Naive thymus-derived CD4-positive, alpha-beta T cell (primary cell): ENCODE results near the gene TANC2. TPM values are rescaled to one million over a fixed set of nuclear protein-coding genes. Genes with fewer than 3 reads are reported as not detected.

Experiments used
- ATAC-seq: fragments of 150-1000 bp; cut with Tn5 transposase; 2 replicates; pipeline ENCODE4 v1.10.0; 2021; ENCODE audit warnings: mild to moderate bottlenecking, moderate library complexity
- CTCF ChIA-PET: fragments of 350-600 bp; sonication (Branson Sonifier 250); formaldehyde crosslinking; loops from one replicate; lab custom pipeline; 2021; ENCODE audit warnings: antibody characterized with exemption; lab: Charles Lee
- POLR2A ChIA-PET: fragments of 350-600 bp; sonication (Branson Sonifier 250); formaldehyde crosslinking; loops from one replicate; lab custom pipeline; 2021; ENCODE audit warnings: antibody characterized with exemption, inconsistent platforms; lab: Charles Lee
- DNase-seq, 9 donors: peaks; one replicate each; pipeline versions ENCODE4 v3.0.0 to v3.0.0-alpha.2; 2020 to 2022; ENCODE audit warnings: mixed read lengths in 1 of 9
- H3K27ac ChIP-seq: one replicate; pipeline ENCODE4 v1.7.0; 2013; ENCODE audit warnings: mild to moderate bottlenecking, low read depth, low read length, moderate library complexity
- H3K27me3 ChIP-seq, 2 donors: one replicate each; pipeline ENCODE4 v1.7.0; 2013; ENCODE audit warnings: low read length in 2 of 2, mild to moderate bottlenecking in 2 of 2, moderate library complexity in 2 of 2; ENCODE audit not compliant: control insufficient read depth in 2 of 2, insufficient read depth in 2 of 2
- H3K36me3 ChIP-seq, 3 experiments: 1 replicate in 2 of 3; 2 replicates in 1 of 3; pipeline ENCODE4 v1.7.0; 2013; ENCODE audit warnings: low read length in 3 of 3, mild to moderate bottlenecking in 3 of 3, moderate library complexity in 1 of 3; ENCODE audit not compliant: insufficient read depth in 3 of 3, control insufficient read depth in 2 of 3
- H3K4me1 ChIP-seq, 2 donors: one replicate each; pipeline ENCODE4 v1.7.0; 2013; ENCODE audit warnings: low read length in 2 of 2, mild to moderate bottlenecking in 2 of 2, moderate library complexity in 1 of 2; ENCODE audit not compliant: control insufficient read depth in 2 of 2, insufficient read depth in 2 of 2
- H3K4me3 ChIP-seq: 2 replicates; pipeline ENCODE4 v1.7.0; 2013; ENCODE audit warnings: mild to moderate bottlenecking, low read length
- H3K9me3 ChIP-seq, 3 experiments: 1 replicate in 2 of 3; 2 replicates in 1 of 3; pipeline ENCODE4 v1.7.0; 2013; ENCODE audit warnings: low read length in 3 of 3; ENCODE audit not compliant: control insufficient read depth in 2 of 3
- H3K27ac Mint-ChIP-seq, 9 donors: one replicate each; pipeline ENCODE4 v1.8.0; 2020 to 2022; ENCODE audit warnings: mixed read lengths in 9 of 9, mild to moderate bottlenecking in 8 of 9, moderate library complexity in 5 of 9, inconsistent platforms in 2 of 9
- H3K27me3 Mint-ChIP-seq, 5 donors: one replicate each; pipeline ENCODE4 v1.8.0; 2021 to 2022; ENCODE audit warnings: mixed read lengths in 5 of 5, mild to moderate bottlenecking in 1 of 5
- H3K36me3 Mint-ChIP-seq, 5 donors: one replicate each; pipeline ENCODE4 v1.8.0; 2020 to 2022; ENCODE audit warnings: mixed read lengths in 5 of 5, mild to moderate bottlenecking in 3 of 5, inconsistent platforms in 1 of 5
- H3K4me1 Mint-ChIP-seq, 7 donors: one replicate each; pipeline ENCODE4 v1.8.0; 2020 to 2022; ENCODE audit warnings: mixed read lengths in 7 of 7, mild to moderate bottlenecking in 3 of 7, inconsistent platforms in 1 of 7
- H3K4me3 Mint-ChIP-seq, 10 donors: one replicate each; pipeline ENCODE4 v1.8.0; 2020 to 2022; ENCODE audit warnings: mild to moderate bottlenecking in 10 of 10, mixed read lengths in 10 of 10, moderate library complexity in 6 of 10, inconsistent platforms in 2 of 10
- H3K9me3 Mint-ChIP-seq, 11 donors: one replicate each; pipeline ENCODE4 v1.8.0; 2020 to 2022; ENCODE audit warnings: mixed read lengths in 11 of 11, mild to moderate bottlenecking in 4 of 11, inconsistent platforms in 1 of 11, moderate library complexity in 1 of 11
- intact Hi-C, 2 donors: fragments of 100-400 bp; cut with micrococcal nuclease; formaldehyde crosslinking; loops; one replicate each; pipeline ENCODE4 v1.15.1; 2023
- polyA plus RNA-seq, 2 donors: library from polyadenylated mRNA; unstranded; fragments of 300-500 nt; fragmentation: Illumina TruSeq; gene quantifications; one replicate each; pipeline ENCODE4 v1.2.3, GENCODE V29; 2021
- total RNA-seq, 6 experiments: library from RNA in 5 of 6; stranded (reverse) in 5 of 6; gene quantifications; 1 replicate in 5 of 6; 2 replicates in 1 of 6; pipeline ENCODE4 v1.2.3 and lab custom pipeline; 2021 to 2026

TANC2 gene
- total and polyA plus RNA-seq, 7 experiments from 2014 or later = 1.8 to 36.6 (median 26.1) TPM

DNA sequence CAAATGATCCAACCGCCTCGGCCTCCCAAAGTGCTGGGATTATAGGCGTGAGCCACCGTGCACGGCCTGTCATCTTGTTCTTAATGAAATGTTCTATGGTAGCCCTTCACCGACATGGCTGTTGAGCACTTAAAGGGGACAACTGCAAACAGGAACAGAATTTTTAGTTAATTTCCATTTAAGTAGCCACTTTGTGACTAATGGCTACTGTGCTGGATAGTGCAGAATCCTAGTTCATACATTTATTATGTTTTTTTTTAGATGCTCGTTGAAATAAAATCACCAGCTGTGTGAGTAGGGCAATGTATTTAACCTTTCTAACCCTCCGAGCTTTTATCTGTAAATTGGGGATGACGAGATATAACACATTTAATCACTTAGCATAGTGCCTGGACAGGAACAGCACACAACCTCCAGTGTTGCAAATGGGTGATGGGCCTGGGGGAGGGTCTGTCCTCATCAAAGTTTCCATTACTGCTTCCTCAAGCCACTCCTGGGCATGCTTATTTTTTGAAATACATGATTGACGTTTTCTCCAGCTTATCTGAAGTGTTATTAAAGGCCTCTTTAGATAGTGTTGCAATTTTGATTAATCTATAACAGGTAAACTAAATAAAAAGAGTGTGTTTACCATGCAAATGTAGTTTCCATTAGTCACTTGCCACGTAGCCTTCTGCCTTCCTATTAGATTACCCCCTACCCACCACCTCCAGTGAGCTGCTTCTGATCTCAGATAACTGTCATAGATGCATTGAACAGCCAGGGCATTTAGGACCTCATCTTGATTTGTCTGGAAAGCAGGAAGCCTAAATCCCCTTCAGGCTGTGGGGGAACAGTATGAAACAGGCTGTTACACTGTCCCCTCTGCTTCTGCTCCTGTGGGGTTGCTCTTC lies 42.5 kb upstream of the TANC2 start:
- no peak overlapping the region for H3K27ac ChIP-seq
- no peak for DNase-seq
- H3K27ac Mint-ChIP-seq = no peak overlapping the region
- no peaks in the 10 kb centered on the region for H3K4me1 ChIP-seq
- ChIA-PET POLR2A (interaction anchor here (0.6 kb wide), 1 partner anchor 366 kb away, joined by 3 read pairs; no protein-coding TSS in a partner anchor), CTCF (no interaction called here)
- H3K9me3 ChIP-seq = no peaks in the 10 kb centered on the region
- no peaks in the 10 kb centered on the region for H3K27me3 ChIP-seq
- intact Hi-C loops = no loop called here
- H3K4me1 Mint-ChIP-seq = no peaks in the 10 kb centered on the region
- H3K36me3 ChIP-seq = no peaks in the 10 kb centered on the region
- no peak overlapping the region for H3K4me3 ChIP-seq
- H3K27me3 Mint-ChIP-seq = peaks cover 0 to 27% (median 14%) of the 10 kb centered on the region in 5 donors
- ATAC-seq = no peak
- no peaks in the 10 kb centered on the region for H3K36me3 Mint-ChIP-seq
- no peak overlapping the region for H3K4me3 Mint-ChIP-seq
- H3K9me3 Mint-ChIP-seq = peaks cover 0 to 2% (median 0%) of the 10 kb centered on the region in 11 donors

GRCh38 chr17:62925267-62925836 lies 40.7 kb upstream of the TANC2 start:
- Mint-ChIP-seq H3K27ac (no peak overlapping the region), H3K36me3 (no peaks in the 10 kb centered on the region), H3K4me3 (no peak overlapping the region), H3K4me1 (no peaks in the 10 kb centered on the region), H3K27me3 (peaks cover 0 to 24% (median 14%) of the 10 kb centered on the region in 5 donors), H3K9me3 (no peaks in the 10 kb centered on the region)
- Histone ChIP-seq H3K4me1 (no peaks in the 10 kb centered on the region), H3K9me3 (no peaks in the 10 kb centered on the region), H3K27me3 (no peaks in the 10 kb centered on the region), H3K36me3 (no peaks in the 10 kb centered on the region), H3K27ac (no peak overlapping the region), H3K4me3 (no peak overlapping the region)
- ChIA-PET POLR2A (no interaction called here), CTCF (no interaction called here)
- intact Hi-C loops = no loop called here
- no peak for DNase-seq
- no peak for ATAC-seq

DNA sequence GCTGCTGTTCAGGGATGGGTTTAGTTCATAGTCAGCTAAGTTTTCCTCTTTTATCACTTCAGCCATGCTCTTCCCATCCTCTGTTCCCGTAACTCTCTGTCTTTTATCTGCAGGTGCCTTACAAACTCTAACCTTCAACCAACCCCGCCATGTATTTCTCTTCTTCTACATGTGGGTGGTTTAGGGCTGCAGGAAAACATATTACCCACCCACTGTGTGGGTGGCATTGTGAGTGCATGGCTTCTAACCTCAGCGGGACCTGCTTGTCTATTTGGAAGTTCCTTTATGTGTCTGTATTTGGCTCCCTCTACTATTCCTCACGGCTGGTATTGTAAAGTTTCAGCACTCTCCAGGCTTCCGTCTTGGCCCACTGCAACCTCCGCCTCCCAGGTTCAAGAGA lies 39.0 kb upstream of the TANC2 start:
- ATAC-seq = no peak
- Histone ChIP-seq H3K27me3 (no peaks in the 10 kb centered on the region), H3K4me1 (no peaks in the 10 kb centered on the region), H3K4me3 (no peak overlapping the region), H3K9me3 (no peaks in the 10 kb centered on the region), H3K36me3 (no peaks in the 10 kb centered on the region), H3K27ac (no peak overlapping the region)
- intact Hi-C loops = no loop called here
- Mint-ChIP-seq H3K27me3 (peaks cover 3 to 24% (median 7%) of the 10 kb centered on the region in 5 donors), H3K4me1 (no peaks in the 10 kb centered on the region), H3K36me3 (no peaks in the 10 kb centered on the region), H3K4me3 (no peak overlapping the region), H3K9me3 (no peaks in the 10 kb centered on the region), H3K27ac (no peak overlapping the region)
- ChIA-PET POLR2A (no interaction called here), CTCF (no interaction called here)
- no peak for DNase-seq

GRCh38 chr17:62929320-62929719 lies 36.7 kb upstream of the TANC2 start:
- intact Hi-C loops = no loop called here
- DNase-seq = no peak
- H3K9me3 Mint-ChIP-seq = no peaks in the 10 kb centered on the region
- ChIA-PET POLR2A (no interaction called here), CTCF (no interaction called here)
- Histone ChIP-seq H3K9me3 (no peaks in the 10 kb centered on the region), H3K36me3 (no peaks in the 10 kb centered on the region), H3K27ac (no peak overlapping the region), H3K4me1 (no peaks in the 10 kb centered on the region), H3K4me3 (no peak overlapping the region), H3K27me3 (no peaks in the 10 kb centered on the region)
- H3K27me3 Mint-ChIP-seq = peaks cover 11 to 39% (median 17%) of the 10 kb centered on the region in 5 donors
- H3K36me3 Mint-ChIP-seq = no peaks in the 10 kb centered on the region
- H3K27ac Mint-ChIP-seq = no peak overlapping the region
- no peak for ATAC-seq
- no peak overlapping the region for H3K4me3 Mint-ChIP-seq
- H3K4me1 Mint-ChIP-seq = no peaks in the 10 kb centered on the region

GRCh38 chr17:62931101-62931500 lies 34.9 kb upstream of the TANC2 start:
- H3K36me3 ChIP-seq = no peaks in the 10 kb centered on the region
- intact Hi-C loops = no loop called here
- Mint-ChIP-seq H3K4me1 (no peaks in the 10 kb centered on the region), H3K36me3 (peaks cover 0 to 4% (median 0%) of the 10 kb centered on the region in 5 donors), H3K4me3 (no peak overlapping the region), H3K27ac (peak overlapping the region in 1 of 9 donors; percentile 45), H3K27me3 (peaks cover 13 to 48% (median 28%) of the 10 kb centered on the region in 5 donors), H3K9me3 (no peaks in the 10 kb centered on the region)
- no peak overlapping the region for H3K4me3 ChIP-seq
- H3K4me1 ChIP-seq = no peaks in the 10 kb centered on the region
- CTCF ChIA-PET = no interaction called here
- POLR2A ChIA-PET = no interaction called here
- no peaks in the 10 kb centered on the region for H3K9me3 ChIP-seq
- no peaks in the 10 kb centered on the region for H3K27me3 ChIP-seq
- H3K27ac ChIP-seq = no peak overlapping the region
- ATAC-seq (no peak), DNase-seq (no peak)

DNA sequence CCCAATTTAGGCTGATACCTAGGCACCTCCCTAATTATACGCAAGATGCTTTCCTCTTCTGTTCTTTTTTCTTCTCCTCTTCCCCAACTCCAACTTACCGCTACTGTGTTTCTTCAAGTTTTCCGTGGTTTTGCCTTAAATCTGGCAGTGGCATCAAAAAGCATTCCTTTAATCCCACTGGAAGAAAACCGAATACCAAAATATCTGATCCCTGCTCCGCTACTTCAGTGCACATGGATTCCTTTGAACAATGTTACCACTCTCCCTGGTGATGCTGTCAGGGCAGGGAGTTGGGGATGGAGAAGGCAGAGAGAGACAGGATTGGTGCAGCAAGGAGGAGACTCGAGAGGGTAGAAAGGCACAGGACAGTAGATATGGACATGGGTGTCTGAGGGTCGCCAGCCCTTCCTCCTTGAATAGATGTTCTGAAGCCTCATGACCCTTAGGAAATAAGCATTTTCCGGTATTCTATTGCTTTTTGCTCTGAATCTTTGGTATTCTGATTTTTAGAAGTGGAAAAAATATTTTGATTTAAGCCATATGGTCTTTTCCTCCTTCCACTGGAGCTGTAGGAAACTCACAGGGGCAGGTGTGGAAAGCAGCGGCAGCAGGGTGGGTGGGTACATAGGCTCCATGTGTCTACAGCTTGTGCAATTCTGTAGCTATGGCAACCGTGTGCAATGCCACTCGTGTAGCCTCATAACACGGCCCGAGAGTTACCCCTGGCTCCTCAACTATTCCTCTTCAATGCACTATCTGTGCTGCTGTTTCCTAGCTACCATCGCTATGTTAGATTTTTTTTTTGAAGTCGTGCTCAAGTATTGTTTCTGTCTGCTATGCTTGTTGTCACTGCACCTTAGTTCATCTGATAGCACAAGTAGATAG lies 32.3 kb upstream of the TANC2 start:
- CTCF ChIA-PET = interaction anchor here (0.6 to 0.7 kb wide), 3 partner anchors 19 to 234 kb away, joined by 3 to 6 read pairs (median 3); no protein-coding TSS in a partner anchor
- Histone ChIP-seq H3K4me1 (no peaks in the 10 kb centered on the region), H3K9me3 (no peaks in the 10 kb centered on the region), H3K36me3 (no peaks in the 10 kb centered on the region), H3K4me3 (no peak overlapping the region), H3K27me3 (no peaks in the 10 kb centered on the region), H3K27ac (no peak overlapping the region)
- POLR2A ChIA-PET = no interaction called here
- Mint-ChIP-seq H3K4me1 (no peaks in the 10 kb centered on the region), H3K27ac (no peak overlapping the region), H3K36me3 (peaks cover 0 to 4% (median 0%) of the 10 kb centered on the region in 5 donors), H3K27me3 (peaks cover 23 to 55% (median 45%) of the 10 kb centered on the region in 5 donors), H3K9me3 (no peaks in the 10 kb centered on the region), H3K4me3 (no peak overlapping the region)
- ATAC-seq = no peak
- intact Hi-C loops = no loop called here
- DNase-seq = no peak
